K562 (cell line): Measurements from ENCODE around the gene JSRP1. TPM values are rescaled to one million over a fixed set of nuclear protein-coding genes. Genes with fewer than 3 reads are reported as not detected.

Experiments
- ADNP ChIP-seq: fragments of 200-800 bp; sonication (Bioruptor generic); IDR thresholded peaks from 2 replicates; pipeline ENCODE4 v1.6.1; 2016; ENCODE audit warnings: missing genetic modification characterization, missing compliant biosample characterization
- ASH1L ChIP-seq: fragments of 450-650 bp; IDR thresholded peaks from 2 replicates; pipeline ENCODE4 v1.6.1; 2018; ENCODE audit warnings: borderline replicate concordance, mild to moderate bottlenecking, low read depth; ENCODE audit not compliant: partially characterized antibody
- CREM ChIP-seq: IDR thresholded peaks from 2 replicates; pipeline ENCODE4 v1.6.1; 2014; ENCODE audit warnings: antibody characterized with exemption, low read depth
- E2F6 ChIP-seq, 2 experiments: IDR thresholded peaks; 2 replicates each; pipeline ENCODE4 v1.6.1; 2011; ENCODE audit warnings: borderline replicate concordance in 1 of 2, control low read depth in 1 of 2, low read depth in 1 of 2, low read length in 1 of 2, mild to moderate bottlenecking in 1 of 2, mixed read lengths in 1 of 2, moderate library complexity in 1 of 2; ENCODE audit not compliant: insufficient read depth in 1 of 2, insufficient read length in 1 of 2, poor library complexity in 1 of 2, severe bottlenecking in 1 of 2; ENCODE audit errors: extremely low read depth in 1 of 2
- FOXP4 ChIP-seq: sonication (generic); formaldehyde crosslinking; IDR thresholded peaks from 2 replicates; pipeline ENCODE4 v1.8.0; 2022; ENCODE audit warnings: mild to moderate bottlenecking, missing genetic modification reagents, borderline replicate concordance
- HMG20A ChIP-seq: fragments of 450-650 bp; formaldehyde crosslinking; conservative IDR thresholded peaks from 2 replicates; pipeline ENCODE4 v1.4.0; 2020; ENCODE audit warnings: mild to moderate bottlenecking, mixed read lengths
- IFI16 ChIP-seq: fragments of 250-450 bp; sonication (Bioruptor Pico); IDR thresholded peaks from 2 replicates; pipeline ENCODE4 v2.1.2; 2022; ENCODE audit warnings: mild to moderate bottlenecking, inconsistent platforms
- JUND ChIP-seq, 2 experiments: IDR thresholded peaks; 2 replicates in 1 of 2; 3 replicates in 1 of 2; pipeline ENCODE4 v1.6.1; 2011; ENCODE audit warnings: borderline replicate concordance in 2 of 2, low read depth in 2 of 2, low read length in 2 of 2, improper control_type of control experiment in 1 of 2, missing biosample characterization in 1 of 2, missing genetic modification characterization in 1 of 2, missing genetic modification reagents in 1 of 2
- KDM5B ChIP-seq: fragments of 200-600 bp; sonication (generic); IDR thresholded peaks from 2 replicates; pipeline ENCODE4 v1.6.1; 2012; ENCODE audit warnings: low read depth, mild to moderate bottlenecking, moderate library complexity, low read length, control low read depth, inconsistent platforms; ENCODE audit not compliant: insufficient replicate concordance
- NR2C2 ChIP-seq, 2 experiments: fragments of 200-800 bp in 1 of 2; sonication (Bioruptor generic) in 1 of 2; sonication (generic) in 1 of 2; formaldehyde crosslinking in 1 of 2; IDR thresholded peaks; 2 replicates each; pipeline versions ENCODE4 v1.6.1 to v1.8.0; 2016 to 2022; ENCODE audit warnings: mild to moderate bottlenecking in 1 of 2, missing compliant biosample characterization in 1 of 2, missing genetic modification characterization in 1 of 2, missing genetic modification reagents in 1 of 2
- PPARD ChIP-seq: fragments of 250-450 bp; sonication (Bioruptor Pico); IDR thresholded peaks from 2 replicates; pipeline ENCODE4 v1.8.0; 2022; ENCODE audit warnings: inconsistent platforms, mild to moderate bottlenecking, moderate library complexity
- TEAD4 ChIP-seq, 2 experiments: sonication (generic) in 1 of 2; formaldehyde crosslinking in 1 of 2; IDR thresholded peaks; 2 replicates each; pipeline versions ENCODE4 v1.6.1 to v1.8.0; 2012 to 2022; ENCODE audit warnings: borderline replicate concordance in 1 of 2, inconsistent platforms in 1 of 2, low read length in 1 of 2, mild to moderate bottlenecking in 1 of 2, missing genetic modification reagents in 1 of 2
- USF1 ChIP-seq: sonication (generic); formaldehyde crosslinking; IDR thresholded peaks from 2 replicates; pipeline ENCODE4 v1.9.0; 2022; ENCODE audit warnings: mild to moderate bottlenecking, missing genetic modification reagents
- ZBTB12 ChIP-seq: fragments of 250-450 bp; sonication (Bioruptor Pico); IDR thresholded peaks from 2 replicates; pipeline ENCODE4 v1.4.0; 2020
- ZNF197 ChIP-seq: fragments of 200-800 bp; sonication (Bioruptor generic); IDR thresholded peaks from 2 replicates; pipeline ENCODE4 v1.6.1; 2016; ENCODE audit warnings: low read depth, missing genetic modification characterization, missing compliant biosample characterization
- ZNF740 ChIP-seq, 3 experiments: fragments of 200-800 bp in 1 of 3; sonication (Bioruptor generic) in 1 of 3; sonication (generic) in 1 of 3; formaldehyde crosslinking in 1 of 3; IDR thresholded peaks; 2 replicates each; pipeline versions ENCODE4 v1.6.1 to v1.8.0; 2016 to 2022; ENCODE audit warnings: mild to moderate bottlenecking in 2 of 3, missing compliant biosample characterization in 2 of 3, missing genetic modification characterization in 2 of 3, missing genetic modification reagents in 1 of 3
- polyA plus RNA-seq, 8 experiments: library from polyadenylated mRNA; depleted of rRNA in 4 of 8; stranded (reverse) in 5 of 8; unstranded in 3 of 8; fragments of >200 nt; fragmentation: Nextera tagmentation in 2 of 8; fragmentation: Illumina TruSeq in 1 of 8; extraction: Ambion mirVana in 2 of 8; extraction: Trizol in 1 of 8; gene quantifications; 2 replicates each; pipeline versions ENCODE4 v1.2.1 to v1.2.3, GENCODE V29; 2011 to 2014; ENCODE audit warnings: inconsistent platforms in 1 of 8, missing spikeins in 1 of 8
- total RNA-seq, 7 experiments: library from RNA; depleted of rRNA in 6 of 7; stranded (reverse); fragments of >200 nt in 6 of 7; fragmentation: Illumina TruSeq in 2 of 7; extraction: Trizol in 2 of 7; gene quantifications; 2 replicates each; pipeline versions ENCODE4 v1.2.1 to v1.2.3, GENCODE V29; 2011 to 2021; ENCODE audit warnings: low replicate concordance in 1 of 7

The JSRP1 gene
- total and polyA plus RNA-seq, 9 of the 15 experiments (the other 6 are each of a cell fraction or from before 2014, with no cell fraction given) = 0.08 to 1.2 (median 0.51) TPM; not detected in 4

GRCh38 chr19:2269244-2270156, 13.3 kb upstream of the JSRP1 start (continued):
- peak; percentile 63 for TF ChIP-seq CREM
- TF ChIP-seq IFI16 (CRISPR knock-in tag) = no peak
- TF ChIP-seq E2F6 (IDR thresholded peaks at IDR 0.05; ENCODE audit: borderline replicate concordance in 1 of 2, extremely low read depth in 1 of 2, insufficient read depth in 1 of 2, insufficient read length in 1 of 2, low read depth in 1 of 2, low read length in 1 of 2, poor library complexity in 1 of 2, severe bottlenecking in 1 of 2) = peak in 1 of 2 experiments; percentile 58
- TF ChIP-seq USF1 (CRISPR knock-in tag) = peak; percentile 51
- TF ChIP-seq ZNF197 (CRISPR knock-in tag) = peak; percentile 94; the same call in 1 of the 2 replicates
- TF ChIP-seq ZBTB12 (CRISPR knock-in tag) = no peak
- TF ChIP-seq ADNP (tag) = no peak
- TF ChIP-seq PPARD (CRISPR knock-in tag) = no peak
- no peak for TF ChIP-seq NR2C2 (CRISPR knock-in tag; IDR thresholded peaks at IDR 0.05)
- peak; percentile 46; the same call in 1 of the 2 replicates for TF ChIP-seq NR2C2 (tag; IDR thresholded peaks at IDR 0.05)
- TF ChIP-seq FOXP4 (CRISPR knock-in tag) = peak; percentile 40; the same call in 1 of the 2 replicates
- TF ChIP-seq ASH1L = peak; percentile 67
- no peak; the same call in 1 of the 2 replicates for TF ChIP-seq JUND (IDR thresholded peaks at IDR 0.05; ENCODE audit: borderline replicate concordance, low read depth, low read length)
- no peak for TF ChIP-seq JUND (tag; IDR thresholded peaks at IDR 0.05; ENCODE audit: borderline replicate concordance, low read depth, low read length)
- peak; percentile 97 for TF ChIP-seq KDM5B
- peak; percentile 65; the same call in 1 of the 2 replicates for TF ChIP-seq TEAD4 (IDR thresholded peaks at IDR 0.05; ENCODE audit: low read length)
- TF ChIP-seq TEAD4 (CRISPR knock-in tag; IDR thresholded peaks at IDR 0.05; ENCODE audit: borderline replicate concordance) = no peak; the same call in 1 of the 2 replicates
- TF ChIP-seq HMG20A (CRISPR knock-in tag) = no peak
- peak; percentile 91 for TF ChIP-seq ZNF740 (CRISPR knock-in tag; IDR thresholded peaks at IDR 0.05)
- peak in 1 of 2 experiments; percentile 67; a peak in 1 of 4 replicates for TF ChIP-seq ZNF740 (tag; IDR thresholded peaks at IDR 0.05)
